Fibroblast of peridontal ligament (primary cell): ENCODE measurements around the gene ANXA3.
A peak's percentile ranks its signal among the peaks of the same experiment; 100 is the strongest.
"Not testable (repeated sequence)": the region's sequence is repeated elsewhere in the genome, so short reads cannot be mapped to it uniquely, and the experiment has no call there.

Source experiments
- DNase-seq: peaks from one replicate; pipeline ENCODE4 v3.0.0-alpha.2; 2010; ENCODE audit errors: extremely low read depth

Gene ANXA3

DNA sequence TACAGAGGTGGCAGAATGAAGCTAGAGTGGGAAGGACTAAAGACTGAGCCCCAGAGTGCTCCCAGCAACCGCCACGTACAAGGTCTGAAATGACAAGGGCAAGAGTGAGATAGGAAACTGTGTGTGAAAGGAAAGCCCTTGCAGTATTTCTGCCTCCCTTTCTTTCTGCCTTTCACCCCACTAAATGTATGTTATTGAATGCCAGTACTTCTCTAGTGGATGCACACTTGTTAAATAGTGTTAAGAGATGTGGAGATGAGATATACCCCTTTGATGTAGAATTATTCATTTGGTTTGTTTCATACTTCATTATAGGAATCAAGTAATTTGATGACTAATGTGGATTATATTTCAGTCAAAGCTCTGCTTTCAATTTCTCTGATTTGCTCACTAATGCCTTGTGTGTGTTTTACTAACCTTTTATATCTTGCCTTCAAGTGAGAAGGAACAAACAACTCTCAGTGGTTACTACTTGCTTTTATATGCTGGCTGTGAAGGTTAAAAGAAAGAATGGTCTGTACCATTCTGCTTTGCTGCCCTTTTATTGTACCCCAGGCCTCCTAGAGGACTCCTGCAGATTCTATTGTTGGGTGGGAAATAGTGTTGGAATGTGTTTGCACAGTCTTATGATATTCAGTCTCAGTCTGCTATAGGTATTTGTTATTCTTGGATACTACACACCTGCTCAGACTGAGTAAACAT lies 8.0 kb upstream of the ANXA3 start:
- DNase-seq = peak; percentile 48

DNA sequence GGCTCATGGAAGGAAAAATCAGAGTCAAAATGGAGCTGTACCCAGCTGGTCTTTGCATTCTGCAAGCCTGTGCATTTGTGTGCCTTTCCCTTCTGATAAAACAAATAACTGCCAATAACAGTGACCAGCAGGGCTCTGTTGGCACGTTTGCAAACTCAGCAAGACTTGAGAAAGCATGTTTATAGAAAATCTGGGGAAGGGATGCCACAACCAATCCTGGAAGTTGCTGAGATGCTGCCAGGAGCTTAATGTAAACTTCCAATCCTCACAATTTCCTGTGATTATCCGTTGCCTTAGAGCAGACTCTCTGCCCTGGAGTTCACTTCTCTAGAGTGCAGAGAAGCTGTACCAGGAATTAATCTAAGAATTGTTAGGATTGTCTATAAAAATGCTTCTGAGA lies 6.9 kb upstream of the ANXA3 start:
- peak; percentile 89 for DNase-seq

DNA sequence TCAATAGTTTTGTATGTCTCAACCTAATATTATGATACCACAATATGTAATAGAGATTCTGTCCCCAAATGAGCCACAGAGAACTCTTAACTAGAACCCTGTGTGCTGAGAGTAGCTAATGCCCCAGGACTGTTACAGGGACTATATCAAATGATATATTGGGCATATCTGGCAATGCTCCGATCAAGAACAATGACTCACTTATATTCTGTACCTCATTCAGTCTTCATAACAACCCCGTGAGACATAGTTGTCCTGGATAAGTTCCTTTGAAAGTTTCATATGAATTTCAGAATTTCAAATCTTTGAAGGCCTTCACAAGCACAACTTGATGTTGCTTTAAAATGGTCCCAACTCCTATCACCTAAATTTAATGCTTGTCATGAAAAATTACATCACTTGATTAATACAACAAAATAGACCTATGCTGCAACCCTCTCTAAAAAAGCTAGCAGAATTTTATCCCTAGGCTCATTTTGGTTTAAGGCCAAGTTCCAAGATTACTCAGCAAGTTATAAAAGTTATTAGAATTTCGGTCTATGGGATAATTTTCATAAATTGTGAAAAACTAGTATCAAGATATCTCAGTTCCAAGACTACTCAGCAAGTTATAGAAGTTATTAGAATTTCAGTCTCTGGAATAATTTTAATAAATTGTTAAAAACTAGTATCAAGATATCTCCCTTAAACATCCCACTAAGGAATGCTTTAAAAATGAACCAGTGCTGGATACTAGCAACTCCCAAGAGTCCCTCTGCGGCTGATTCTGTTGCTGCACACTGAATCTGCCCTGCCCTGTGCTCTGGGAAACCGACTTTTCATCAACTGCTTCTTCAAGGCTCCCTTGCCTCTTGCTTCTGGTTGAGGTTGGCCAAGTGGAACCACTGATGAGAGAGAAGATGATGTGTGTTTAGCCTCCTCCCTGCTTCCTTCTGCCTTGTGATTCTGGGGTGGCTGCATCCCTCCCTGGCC lies 6.0 kb upstream of the ANXA3 start:
- DNase-seq = peak; percentile 56

DNA sequence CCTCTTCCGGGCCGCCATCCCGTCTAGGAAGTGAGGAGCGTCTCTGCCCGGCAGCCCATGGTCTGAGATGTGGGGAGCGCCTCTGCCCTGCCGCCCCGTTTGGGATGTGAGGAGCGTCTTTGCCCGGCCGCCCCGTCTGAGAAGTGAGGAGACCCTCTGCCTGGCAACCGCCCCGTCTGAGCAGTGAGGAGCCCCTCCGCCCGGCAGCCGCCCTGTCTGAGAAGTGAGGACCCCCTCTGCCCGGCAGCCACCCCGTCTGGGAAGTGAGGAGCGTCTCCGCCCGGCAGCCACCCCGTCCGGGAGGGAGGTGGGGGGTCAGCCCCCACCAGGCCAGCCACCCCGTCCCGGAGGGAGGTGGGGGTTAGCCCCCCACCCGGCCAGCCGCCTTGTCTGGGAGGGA lies 3.7 kb upstream of the ANXA3 start:
- DNase-seq = not testable (repeated sequence)

DNA sequence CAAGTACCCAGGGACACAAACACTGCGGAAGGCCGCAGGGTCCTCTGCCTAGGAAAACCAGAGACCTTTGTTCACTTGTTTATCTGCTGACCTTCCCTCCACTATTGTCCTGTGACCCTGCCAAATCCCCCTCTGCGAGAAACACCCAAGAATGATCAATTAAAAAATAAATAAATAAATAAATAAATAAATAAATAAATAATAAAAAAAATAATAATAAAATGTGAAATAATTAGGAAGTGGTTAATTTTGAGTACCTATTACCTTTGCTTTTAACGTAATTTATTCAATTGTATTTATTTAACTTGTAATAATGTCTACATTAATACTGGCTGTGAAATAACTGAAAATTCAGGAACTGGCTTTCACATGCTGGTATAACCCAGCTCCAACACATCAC lies 2.7 kb upstream of the ANXA3 start:
- not testable (repeated sequence) for DNase-seq

DNA sequence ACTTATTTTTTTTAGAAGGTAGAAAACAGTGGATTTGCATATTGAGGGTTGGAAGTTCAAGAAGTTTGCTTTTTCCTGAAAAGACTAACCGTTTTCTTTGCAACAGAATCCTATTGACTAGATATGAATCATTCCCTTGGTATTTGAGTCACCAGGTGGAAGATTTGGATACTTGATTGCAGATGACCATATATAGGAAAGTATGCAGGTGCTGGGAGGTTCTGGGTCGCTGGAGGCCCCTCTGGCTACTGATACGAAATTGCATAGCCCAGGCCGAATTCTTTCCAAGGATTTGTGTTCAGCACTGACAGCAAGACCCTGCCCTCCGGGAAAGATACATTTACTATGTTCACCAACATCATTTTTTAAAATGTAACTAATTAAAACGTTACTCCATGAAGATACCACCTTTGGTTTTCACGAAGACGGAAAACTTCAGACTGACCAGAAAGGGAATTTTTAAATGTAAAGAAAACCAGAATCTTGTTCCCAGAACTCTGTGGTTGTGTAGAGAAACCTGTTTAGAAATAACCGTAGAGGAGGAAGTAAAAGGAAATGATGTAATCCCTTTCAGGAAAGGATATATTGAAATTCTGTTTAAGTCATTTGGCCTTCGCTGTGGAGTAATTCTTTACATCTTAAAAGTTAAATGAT lies 946 bp downstream of the ANXA3 start:
- DNase-seq = no peak

DNA sequence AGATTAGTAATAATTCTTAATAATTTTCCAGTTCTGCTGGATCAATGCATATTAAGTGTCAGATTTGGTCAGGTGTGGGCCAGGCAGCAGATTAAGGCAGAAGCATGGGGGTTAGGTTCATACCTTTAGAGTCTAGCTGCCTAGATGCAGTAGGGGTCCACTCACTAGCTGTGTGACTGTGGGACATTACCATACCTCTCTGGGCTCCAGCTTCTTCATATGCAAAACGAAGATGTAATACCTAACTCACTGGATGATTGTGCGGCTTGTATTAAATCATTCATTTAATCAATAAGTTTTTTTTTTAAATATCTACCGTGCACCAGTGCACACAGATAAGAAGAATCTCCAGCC lies 1.4 kb downstream of the ANXA3 start:
- no peak for DNase-seq

DNA sequence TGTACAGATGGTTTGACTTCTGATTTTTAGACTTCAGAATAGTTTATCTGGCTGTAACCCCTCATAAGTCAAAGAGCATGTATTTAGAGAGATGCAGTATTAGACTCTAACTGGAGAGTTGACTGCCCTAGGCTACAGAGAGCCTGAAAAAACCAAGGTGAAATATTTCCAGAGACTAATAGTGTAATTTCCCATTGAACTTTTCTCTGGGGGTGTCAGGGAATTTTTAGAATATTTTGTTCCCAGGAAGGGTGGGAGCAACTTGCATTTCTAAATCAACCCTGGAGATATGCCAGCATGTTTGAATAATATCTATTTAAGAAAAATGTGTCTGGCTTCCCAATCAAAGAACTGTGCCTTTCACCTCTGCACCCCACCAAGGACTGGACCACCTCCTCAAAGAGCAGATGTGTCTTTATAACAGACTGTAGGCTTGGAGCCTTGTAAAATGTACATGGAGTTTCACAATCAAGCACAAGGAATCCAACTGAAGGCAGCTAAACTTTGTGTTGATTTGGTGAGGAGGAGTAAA lies 2.0 kb downstream of the ANXA3 start:
- no peak for DNase-seq

DNA sequence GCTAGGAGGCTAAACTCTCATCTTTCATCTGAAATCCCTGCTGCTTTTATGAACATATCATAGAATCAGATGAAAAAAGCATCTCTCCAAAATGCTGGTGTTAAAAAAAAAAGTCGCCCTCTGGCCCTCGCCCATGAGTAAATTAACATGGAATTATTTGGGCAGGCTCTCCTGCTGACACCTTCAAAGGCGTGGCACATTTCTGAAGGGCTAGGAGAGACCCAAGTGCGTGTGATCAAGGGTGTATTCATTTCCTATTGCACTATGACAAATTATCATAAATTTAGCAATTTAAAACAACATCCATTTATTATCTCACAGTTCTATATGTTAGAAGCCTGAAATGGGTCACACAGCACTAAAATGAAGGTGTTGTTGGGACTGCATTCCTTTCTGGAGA lies 5.1 kb downstream of the ANXA3 start:
- DNase-seq = no peak

DNA sequence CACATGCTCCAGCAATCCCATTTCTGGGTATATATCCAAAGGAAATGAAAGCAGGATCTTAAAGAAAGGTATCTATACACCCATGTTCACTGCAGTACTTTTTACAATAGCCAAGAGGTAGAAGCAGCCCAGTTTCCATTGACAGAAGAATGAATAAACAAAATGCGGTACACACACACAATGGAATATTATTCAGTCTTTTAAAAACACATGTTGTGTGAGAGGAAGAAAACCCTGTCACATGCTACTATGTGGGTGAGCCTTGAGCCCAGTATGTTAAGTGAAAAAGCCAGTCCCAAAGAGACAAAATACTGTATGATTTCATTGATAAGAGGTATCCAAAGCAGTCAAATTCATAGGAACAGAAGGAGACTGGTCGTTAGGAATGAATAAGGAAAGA lies 6.3 kb downstream of the ANXA3 start:
- no peak for DNase-seq

DNA sequence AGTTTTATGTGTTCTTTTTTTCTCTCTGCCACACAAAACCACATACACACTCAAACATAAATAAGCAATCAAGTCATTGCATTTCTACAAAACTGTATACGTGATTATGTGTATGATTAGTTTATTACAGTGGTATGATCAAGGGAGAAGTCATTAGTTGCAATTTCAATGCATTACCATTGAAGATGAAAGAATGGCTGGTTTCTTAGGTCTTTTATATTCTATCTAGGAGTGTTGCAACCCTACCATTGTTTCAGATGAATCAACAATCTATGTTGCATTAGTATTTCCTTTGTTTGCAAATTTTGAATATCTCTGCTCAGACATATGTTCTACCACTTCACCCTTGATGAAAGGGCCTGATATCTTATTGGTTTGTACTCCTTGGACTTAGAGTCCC lies 6.8 kb downstream of the ANXA3 start:
- no peak for DNase-seq

DNA sequence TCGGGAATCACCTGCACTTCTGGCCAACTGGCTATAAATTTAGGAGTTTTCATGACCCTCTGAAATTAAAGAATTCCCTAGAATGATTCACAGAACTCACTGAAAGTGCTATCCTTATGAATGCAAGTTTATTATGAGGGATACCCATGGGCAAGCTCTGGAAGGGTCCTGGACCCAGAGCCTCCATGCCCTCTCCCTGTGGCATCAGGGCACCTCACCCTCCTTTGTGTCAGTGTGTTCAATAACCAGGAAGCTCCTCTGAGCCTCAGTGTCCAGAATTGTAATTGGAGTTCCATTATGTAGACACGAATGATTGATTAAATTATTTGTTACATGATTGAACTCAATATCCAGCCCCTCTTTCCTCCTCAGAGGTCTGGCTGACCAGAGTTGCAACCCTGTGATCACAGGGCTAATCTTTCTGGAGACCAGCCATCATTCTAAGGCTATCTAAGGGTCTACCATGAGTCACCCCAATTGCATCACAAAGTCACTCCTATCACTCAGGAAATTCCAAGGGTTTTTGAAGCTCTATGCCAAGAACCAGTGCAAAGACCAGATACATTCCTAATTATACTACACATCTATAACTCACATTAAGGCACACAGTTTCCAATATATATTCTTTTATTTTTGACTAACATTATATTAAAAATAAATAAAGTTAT lies 8.9 kb downstream of the ANXA3 start:
- DNase-seq = peak; percentile 69

DNA sequence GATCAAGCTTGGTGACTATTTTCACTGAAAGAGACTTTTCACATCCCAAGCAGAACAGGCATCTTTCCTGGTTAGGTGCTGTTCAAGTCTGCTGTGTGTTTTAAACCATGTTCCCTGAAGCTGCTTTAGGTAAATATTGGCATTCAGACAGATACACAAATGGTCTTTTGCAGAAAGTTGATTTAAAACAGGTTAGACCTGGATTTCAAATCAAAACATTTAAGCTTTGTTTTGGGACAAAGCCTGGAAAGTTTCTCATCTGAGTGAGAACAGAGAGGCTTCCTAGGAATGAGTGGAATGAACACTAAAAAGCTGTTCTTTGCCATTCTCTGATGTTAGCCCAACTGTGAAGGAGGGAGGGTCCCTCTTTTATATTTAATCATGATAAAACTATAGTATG lies 10.1 kb downstream of the ANXA3 start:
- peak; percentile 35 for DNase-seq

DNA sequence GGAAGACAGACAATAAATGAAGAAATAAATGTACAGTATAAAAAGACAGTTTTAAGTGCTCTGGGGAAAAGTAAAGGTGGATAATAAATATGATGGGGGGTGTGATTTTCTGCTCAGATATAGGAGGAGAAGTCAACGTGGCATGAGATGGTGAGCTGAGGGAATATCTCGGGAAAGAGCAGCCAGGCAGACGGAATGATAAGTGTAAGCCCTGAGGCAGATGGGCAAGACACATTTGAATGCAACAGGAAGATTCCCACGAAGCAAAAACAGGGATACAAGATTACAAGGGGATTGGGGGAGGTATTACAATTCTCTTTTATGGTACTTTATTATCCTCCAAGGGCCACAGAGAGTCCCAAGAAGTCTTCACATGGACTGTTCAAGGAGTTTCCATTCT lies 11.1 kb downstream of the ANXA3 start:
- no peak for DNase-seq

DNA sequence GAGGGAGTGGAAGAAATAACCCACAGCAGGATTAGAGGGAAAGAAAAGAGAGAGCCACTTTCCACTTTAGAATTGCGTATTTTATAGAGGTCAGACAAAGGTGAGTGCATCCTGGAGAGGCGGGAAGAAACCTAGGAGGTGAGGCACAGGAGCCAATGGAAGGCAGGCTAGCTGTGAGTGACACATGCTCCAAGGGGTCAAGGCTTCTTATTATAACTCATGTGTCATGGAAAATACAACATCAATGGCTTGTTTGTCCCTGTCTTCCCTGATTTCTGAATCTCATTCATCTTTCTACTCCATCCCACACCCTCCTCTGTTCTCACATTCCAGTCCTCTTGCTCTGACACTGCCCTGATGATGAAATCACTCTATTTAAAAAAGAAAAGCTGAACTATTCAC lies 14.4 kb downstream of the ANXA3 start:
- DNase-seq = peak; percentile 59

DNA sequence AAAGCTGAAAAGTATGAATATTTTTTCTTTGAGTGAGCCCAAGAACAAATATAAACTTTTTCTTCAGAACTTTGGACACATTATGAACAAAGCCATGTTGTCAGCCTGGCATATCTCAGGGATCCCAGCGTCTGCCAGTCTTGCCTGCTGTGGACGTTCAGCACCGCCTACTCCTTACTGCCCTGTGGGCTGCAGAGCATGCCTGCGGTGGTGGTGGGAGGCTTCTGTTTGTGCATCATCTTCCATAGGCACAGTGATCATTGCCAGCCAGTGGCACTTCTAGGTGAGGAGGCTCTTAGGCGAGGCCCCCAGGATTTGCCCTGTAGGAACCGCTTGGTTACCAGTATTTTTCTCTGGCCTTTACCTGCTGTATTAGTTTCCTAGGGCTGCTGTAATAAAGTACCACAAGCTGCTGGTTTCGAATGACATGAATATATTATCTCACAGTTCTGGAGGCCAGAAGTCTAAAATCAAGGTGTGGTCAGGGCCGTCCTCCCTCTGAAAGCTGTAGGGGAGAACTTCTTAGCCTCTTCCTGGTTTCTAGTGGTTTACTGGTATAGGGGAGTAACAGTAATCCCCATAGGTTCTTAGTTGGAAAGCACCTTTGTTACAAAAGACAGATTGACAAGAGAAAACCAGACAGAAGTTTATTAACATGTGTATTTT lies 15.4 kb downstream of the ANXA3 start:
- no peak for DNase-seq

DNA sequence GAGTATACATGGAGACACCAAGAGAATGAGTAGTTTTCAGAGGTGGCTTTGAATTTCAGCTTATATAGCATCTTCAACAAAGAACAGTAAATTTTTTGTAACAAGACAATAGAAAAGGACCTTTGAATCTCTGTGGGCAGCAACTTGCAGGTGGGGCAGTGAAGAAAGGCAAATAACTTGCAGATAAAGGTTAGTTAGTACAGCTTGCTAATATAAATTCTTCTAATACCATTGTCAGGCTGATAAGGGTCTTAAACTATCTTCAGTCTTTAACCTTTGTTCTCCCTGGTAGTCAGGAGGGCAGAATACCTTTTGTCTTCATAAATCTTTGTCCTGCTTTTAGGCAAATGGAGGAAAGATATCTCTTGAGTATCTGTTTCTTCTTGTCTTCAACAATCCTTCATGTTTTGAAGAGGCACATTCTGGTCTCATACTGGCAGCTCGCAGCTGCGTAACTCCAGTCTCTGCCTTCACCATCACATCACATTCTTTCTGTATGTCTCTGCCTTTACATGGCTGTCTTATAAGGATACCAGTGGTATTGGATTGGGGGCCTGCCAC lies 16.0 kb downstream of the ANXA3 start:
- no peak for DNase-seq

DNA sequence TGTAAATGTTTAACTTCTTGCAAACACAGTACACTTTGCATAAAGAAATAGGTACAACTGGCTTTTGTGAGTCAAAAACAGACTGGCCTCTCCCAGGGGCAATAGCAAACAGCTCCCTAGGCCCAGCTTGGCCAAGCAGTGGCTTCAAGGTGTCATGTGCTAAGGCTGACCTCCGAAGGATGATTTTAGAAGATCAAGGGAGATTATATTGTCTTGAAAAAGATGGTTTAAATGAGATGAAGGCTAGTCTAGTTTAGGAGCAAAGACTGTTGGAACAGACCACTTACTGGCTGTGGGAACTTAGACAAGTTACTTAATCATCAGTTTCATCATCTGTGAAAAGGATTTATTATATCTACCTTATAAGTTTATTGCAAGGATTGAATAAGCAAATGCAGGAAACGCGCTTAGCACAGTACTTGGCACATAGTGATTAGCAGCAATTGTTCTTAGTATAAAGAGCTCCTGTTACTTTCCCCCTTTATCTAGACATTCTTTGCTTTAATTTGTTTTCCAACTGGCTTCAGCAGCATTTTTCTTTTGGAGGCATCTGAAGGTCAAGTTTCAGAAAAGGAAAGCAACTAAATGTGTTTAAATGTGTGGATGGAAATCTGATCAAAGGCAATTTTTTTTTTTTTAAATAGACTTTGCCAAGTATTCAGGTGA lies 17.2 kb downstream of the ANXA3 start:
- DNase-seq = no peak

DNA sequence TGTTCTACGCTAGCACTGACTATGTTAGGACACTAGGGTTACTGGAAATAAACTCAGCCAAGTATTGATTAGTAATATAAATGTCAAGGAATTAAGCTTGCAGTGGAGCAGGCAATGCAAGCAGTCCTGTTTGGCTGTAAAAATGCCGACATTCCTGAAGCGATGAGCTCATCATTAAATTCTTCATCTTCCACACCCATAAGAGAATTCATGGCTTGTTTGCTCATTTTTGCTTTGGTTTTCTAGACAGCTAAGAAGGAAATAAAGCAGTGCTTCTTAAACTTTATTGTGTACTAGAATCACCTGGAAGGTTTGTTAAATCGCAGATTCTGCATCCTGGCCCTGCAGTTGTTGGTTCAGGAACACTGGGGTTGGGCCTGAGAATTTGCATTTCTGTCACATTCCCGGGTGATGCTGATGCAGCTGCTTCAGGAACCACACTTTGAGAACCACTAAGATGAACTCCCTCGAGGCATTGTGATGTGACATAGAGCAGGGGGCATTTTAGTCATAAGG lies 17.8 kb downstream of the ANXA3 start:
- DNase-seq = peak; percentile 80

DNA sequence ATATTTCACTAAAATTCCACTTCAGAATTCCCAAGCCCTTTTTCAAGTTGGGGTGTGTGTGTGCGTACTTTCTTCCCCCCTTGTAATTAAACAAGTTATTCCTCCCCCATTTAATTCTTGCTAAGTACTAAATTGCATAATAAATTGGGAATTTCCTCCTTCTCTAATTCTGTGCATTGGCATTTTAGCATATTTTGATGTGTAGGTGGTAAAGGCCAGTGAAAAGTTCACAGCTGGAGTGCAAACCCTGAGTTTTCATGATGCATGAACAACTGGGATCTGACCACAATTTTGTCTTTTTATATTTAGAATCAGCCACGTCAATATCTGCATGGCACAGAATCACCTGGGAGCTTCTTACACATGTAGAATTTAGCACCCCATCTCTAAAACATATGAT lies 18.5 kb downstream of the ANXA3 start:
- DNase-seq = no peak
